K562 (cell line): ENCODE results near the gene FADS1. TPM values are rescaled to one million over a fixed set of nuclear protein-coding genes. Genes with fewer than 3 reads are reported as not detected.

Experiments
- ATAC-seq: fragments of 200-7000 bp; cut with Tn5 transposase; 3 replicates; pipeline ENCODE4 v1.9.1; 2020; ENCODE audit warnings: moderate library complexity
- BruUV-seq: library from RNA; stranded (reverse); fragments of 400-500 nt; replicated peaks from 2 replicates; lab custom pipeline; 2021; lab: Mats Ljungman, UMichigan
- CTCF ChIA-PET: fragments of 300-600 bp; formaldehyde crosslinking; extraction: SDS; loops from one replicate; lab custom pipeline; 2021; ENCODE audit warnings: low intra/inter-chr PET ratio; lab: Yijun Ruan, JAX
- POLR2A ChIA-PET: fragments of 300-600, 350-650 bp; sonication (Branson Sonifier 250); formaldehyde crosslinking; extraction: SDS; loops from one replicate; lab custom pipeline; 2021; ENCODE audit warnings: antibody characterized with exemption, inconsistent platforms; lab: Yijun Ruan, JAX
- DNase-seq, 4 experiments: peaks; one replicate each; pipeline versions ENCODE4 v3.0.0 to v3.0.0-alpha.2; 2011 to 2018; ENCODE audit warnings: low spot score in 3 of 4, mixed read lengths in 3 of 4; ENCODE audit errors: extremely low read depth in 1 of 4
- FAIRE-seq: peaks from 2 replicates; lab custom pipeline; 2011; peaks lifted over from hg19 to GRCh38; lab: Jason Lieb, UNC
- H2AFZ ChIP-seq: 2 replicates; pipeline ENCODE4 v1.6.0; 2011; ENCODE audit warnings: low read depth, low read length, control low read depth, inconsistent platforms
- H3K27ac ChIP-seq: fragments of 200-600 bp; 3 replicates; pipeline ENCODE4 v1.8.0; 2011; ENCODE audit warnings: low read depth, mild to moderate bottlenecking, control low read depth, inconsistent platforms, low read length, moderate library complexity, mixed read lengths; ENCODE audit errors: extremely low read depth
- H3K27me3 ChIP-seq, 2 experiments: fragments of 300-600 bp in 1 of 2; 2 replicates in 1 of 2; 3 replicates in 1 of 2; pipeline versions ENCODE4 v1.6.0 to v1.8.0; 2011; ENCODE audit warnings: inconsistent platforms in 2 of 2, low read length in 2 of 2, mild to moderate bottlenecking in 1 of 2, mixed read lengths in 1 of 2, moderate library complexity in 1 of 2; ENCODE audit not compliant: control insufficient read depth in 2 of 2, insufficient read depth in 2 of 2
- H3K36me3 ChIP-seq: fragments of 300-600 bp; 3 replicates; pipeline ENCODE4 v1.8.0; 2011; ENCODE audit warnings: mild to moderate bottlenecking, low read length, inconsistent platforms; ENCODE audit not compliant: control insufficient read depth, insufficient read depth
- H3K4me1 ChIP-seq, 2 experiments: fragments of 200-600 bp in 1 of 2; replicated peaks in 1 of 2; 2 replicates in 1 of 2; 3 replicates in 1 of 2; pipeline versions ENCODE4 v1.5.1 to v1.8.0; 2011; ENCODE audit warnings: inconsistent platforms in 2 of 2, low read length in 2 of 2, mild to moderate bottlenecking in 1 of 2, mixed read lengths in 1 of 2, moderate library complexity in 1 of 2; ENCODE audit not compliant: control insufficient read depth in 2 of 2, insufficient read depth in 2 of 2
- H3K4me2 ChIP-seq: 2 replicates; pipeline ENCODE4 v1.6.1; 2011; ENCODE audit warnings: low read length, control low read depth, inconsistent platforms, mixed read lengths; ENCODE audit not compliant: insufficient read depth
- H3K4me3 ChIP-seq: fragments of 200-600 bp; sonication (generic), shearing (Covaris generic); 2 replicates; pipeline ENCODE4 v1.5.1; 2016; ENCODE audit warnings: control low read depth, inconsistent platforms
- H3K79me2 ChIP-seq: fragments of 200-600 bp; 3 replicates; pipeline ENCODE4 v1.8.0; 2011; ENCODE audit warnings: low read length, inconsistent platforms; ENCODE audit not compliant: control insufficient read depth, insufficient read depth
- H3K9ac ChIP-seq, 2 experiments: 2 replicates each; pipeline versions ENCODE4 v1.6.0 to v1.6.1; 2011; ENCODE audit warnings: low read depth in 2 of 2, low read length in 2 of 2, control low read depth in 1 of 2, inconsistent platforms in 1 of 2, mild to moderate bottlenecking in 1 of 2, mixed read lengths in 1 of 2; ENCODE audit not compliant: insufficient read depth in 1 of 2
- H3K9me1 ChIP-seq: one replicate; pipeline ENCODE4 v1.6.0; 2011; ENCODE audit warnings: inconsistent platforms, mild to moderate bottlenecking, low read length, moderate library complexity; ENCODE audit not compliant: control insufficient read depth, insufficient read depth
- H3K9me3 ChIP-seq: replicated peaks from 2 replicates; pipeline ENCODE4 v1.5.1; 2011; ENCODE audit warnings: low read depth, low read length, inconsistent platforms; ENCODE audit not compliant: control insufficient read depth, insufficient read depth
- H4K20me1 ChIP-seq: replicated peaks from 2 replicates; pipeline ENCODE4 v1.6.1; 2011; ENCODE audit warnings: low read length, inconsistent platforms, mixed read lengths; ENCODE audit not compliant: control insufficient read depth, insufficient read depth
- CSDE1 ChIP-seq, 2 experiments: fragments of 450-650 bp; IDR thresholded peaks; 2 replicates each; pipeline ENCODE4 v1.6.1; 2016; ENCODE audit warnings: mild to moderate bottlenecking in 1 of 2
- CTCFL ChIP-seq: IDR thresholded peaks from 2 replicates; pipeline ENCODE4 v1.6.1; 2011; ENCODE audit warnings: borderline replicate concordance, low read depth, mild to moderate bottlenecking, moderate library complexity, low read length; ENCODE audit not compliant: insufficient read depth, poor library complexity, severe bottlenecking
- CXXC5 ChIP-seq: fragments of 250-450 bp; sonication (Bioruptor Pico); IDR thresholded peaks from 2 replicates; pipeline ENCODE4 v1.8.0; 2022; ENCODE audit warnings: inconsistent platforms, mild to moderate bottlenecking, moderate library complexity
- ERF ChIP-seq: fragments of 450-650 bp; formaldehyde crosslinking; IDR thresholded peaks from 2 replicates; pipeline ENCODE4 v1.4.0; 2020; ENCODE audit warnings: mild to moderate bottlenecking, mixed read lengths
- HNRNPL ChIP-seq: fragments of 200-400 bp; formaldehyde crosslinking; IDR thresholded peaks from 2 replicates; pipeline ENCODE4 v1.6.1; 2017; ENCODE audit warnings: low read depth, mild to moderate bottlenecking, low read length
- MYBL2 ChIP-seq, 2 experiments: fragments of 450-650 bp in 1 of 2; sonication (generic) in 1 of 2; formaldehyde crosslinking in 1 of 2; IDR thresholded peaks; 2 replicates each; pipeline versions ENCODE4 v1.6.1 to v1.8.1; 2017 to 2022; ENCODE audit warnings: borderline replicate concordance in 1 of 2, inconsistent platforms in 1 of 2, low read depth in 1 of 2, mild to moderate bottlenecking in 1 of 2, missing genetic modification reagents in 1 of 2, moderate library complexity in 1 of 2
- NELFE ChIP-seq: IDR thresholded peaks from 2 replicates; pipeline ENCODE4 v1.6.1; 2011; ENCODE audit warnings: mild to moderate bottlenecking; ENCODE audit not compliant: insufficient read depth, insufficient read length
- RAD21 ChIP-seq, 2 experiments: fragments of 250-450 bp in 1 of 2; fragments of 450-650 bp in 1 of 2; sonication (Bioruptor Pico) in 1 of 2; formaldehyde crosslinking in 1 of 2; IDR thresholded peaks in 1 of 2; conservative IDR thresholded peaks in 1 of 2; 2 replicates each; pipeline versions ENCODE4 v1.4.0 to v1.8.0; 2020 to 2022; ENCODE audit warnings: mild to moderate bottlenecking in 2 of 2, moderate library complexity in 1 of 2
- RCOR1 ChIP-seq, 2 experiments: IDR thresholded peaks; 2 replicates each; pipeline ENCODE4 v1.6.1; 2012; ENCODE audit warnings: low read depth in 2 of 2, low read length in 2 of 2, borderline replicate concordance in 1 of 2, improper control_type of control experiment in 1 of 2
- SREBF1 ChIP-seq: fragments of 150-350 bp; IDR thresholded peaks from 2 replicates; pipeline ENCODE4 v1.6.1; 2014; ENCODE audit warnings: antibody characterized with exemption, low read depth, low read length, borderline replicate concordance
- TCF15 ChIP-seq: fragments of 250-450 bp; sonication (Bioruptor Pico); IDR thresholded peaks from 2 replicates; pipeline ENCODE4 v1.8.0; 2022; ENCODE audit warnings: moderate library complexity, mild to moderate bottlenecking, inconsistent platforms
- XRCC5 ChIP-seq: fragments of 200-400 bp; formaldehyde crosslinking; IDR thresholded peaks from 2 replicates; pipeline ENCODE4 v1.6.1; 2017; ENCODE audit warnings: low read depth, mild to moderate bottlenecking, low read length
- ZMIZ1 ChIP-seq, 2 experiments: fragments of 150-350 bp in 1 of 2; IDR thresholded peaks; 2 replicates each; pipeline ENCODE4 v1.6.1; 2012 to 2016; ENCODE audit warnings: low read depth in 2 of 2, low read length in 2 of 2, mild to moderate bottlenecking in 1 of 2, moderate library complexity in 1 of 2
- ZNF695 ChIP-seq: fragments of 450-650 bp; formaldehyde crosslinking; IDR thresholded peaks from 2 replicates; pipeline ENCODE4 v1.4.0; 2020; ENCODE audit warnings: mild to moderate bottlenecking, moderate library complexity
- WGBS: fragments of 100-300 bp; shearing (Covaris generic); methylation state at CpG from one replicate; pipeline ENCODE4 v1.1.6; 2016; ENCODE audit warnings: low coverage, mixed read lengths; ENCODE audit not compliant: insufficient coverage; ENCODE audit errors: missing lambda C conversion rate; 5-methylcytosine and 5-hydroxymethylcytosine counted together
- in situ Hi-C: fragments of 300-500 bp; cut with MboI; formaldehyde crosslinking; loops from 4 replicates; pipeline ENCODE4 v1.15.0; 2018; ENCODE audit warnings: inconsistent platforms, mixed read lengths
- intact Hi-C: fragments of 100-400 bp; cut with micrococcal nuclease; formaldehyde crosslinking; loops from 2 replicates; pipeline ENCODE4 v1.14.2; 2022
- polyA plus RNA-seq, 8 experiments: library from polyadenylated mRNA; depleted of rRNA in 4 of 8; stranded (reverse) in 5 of 8; unstranded in 3 of 8; fragments of >200 nt; fragmentation: Nextera tagmentation in 2 of 8; fragmentation: Illumina TruSeq in 1 of 8; extraction: Ambion mirVana in 2 of 8; extraction: Trizol in 1 of 8; gene quantifications; 2 replicates each; pipeline versions ENCODE4 v1.2.1 to v1.2.3, GENCODE V29; 2011 to 2014; ENCODE audit warnings: inconsistent platforms in 1 of 8, missing spikeins in 1 of 8
- total RNA-seq, 7 experiments: library from RNA; depleted of rRNA in 6 of 7; stranded (reverse); fragments of >200 nt in 6 of 7; fragmentation: Illumina TruSeq in 2 of 7; extraction: Trizol in 2 of 7; gene quantifications; 2 replicates each; pipeline versions ENCODE4 v1.2.1 to v1.2.3, GENCODE V29; 2011 to 2021; ENCODE audit warnings: low replicate concordance in 1 of 7

FADS1 gene
- total and polyA plus RNA-seq, 9 of the 15 experiments (the other 6 are each of a cell fraction or from before 2014, with no cell fraction given): 110 to 864 (median 364) TPM

GRCh38 chr11:61776561-61777075 is 40.2 kb downstream of the FADS1 start:
- peaks cover 0 to 58% of the 10 kb centered on the region in 2 experiments; a peak in 2 of 5 replicates for H3K4me1 ChIP-seq
- 60% methylated on average over 9 of the region's 9 CpGs for WGBS
- H3K79me2 ChIP-seq: no peaks in the 10 kb centered on the region
- H2AFZ ChIP-seq: no peak overlapping the region
- intact Hi-C loops: loop anchor here (1.0 kb wide), 1 partner anchor 27 kb away; no protein-coding TSS in a partner anchor
- no peak overlapping the region for H3K4me3 ChIP-seq
- H3K27ac ChIP-seq: no peak overlapping the region
- ATAC-seq: peak; percentile 94
- DNase-seq: peak; percentile 84 to 90 (median 86)
- FAIRE-seq: peak; percentile 81
- H3K9me3 ChIP-seq: no peaks in the 10 kb centered on the region
- H3K36me3 ChIP-seq: peaks cover 22% of the 10 kb centered on the region; the same call in 2 of the 3 replicates
- H3K27me3 ChIP-seq: no peaks in the 10 kb centered on the region
- BruUV-seq: no TSS peak
- in situ Hi-C loops: no loop called here
- H3K9me1 ChIP-seq: no peaks in the 10 kb centered on the region
- ChIA-PET POLR2A (interaction anchor here (1.5 kb wide), 1 partner anchor 14 kb away, joined by 4 read pairs; no protein-coding TSS in a partner anchor), CTCF (interaction anchor here (0.8 to 1.8 kb wide), 3 partner anchors 24 to 29 kb away, joined by 3 to 10 read pairs (median 3); no protein-coding TSS in a partner anchor)
- no peak overlapping the region for H3K4me2 ChIP-seq
- no peaks in the 10 kb centered on the region for H4K20me1 ChIP-seq
- no peak overlapping the region for H3K9ac ChIP-seq
- TF ChIP-seq ZMIZ1 (IDR thresholded peaks at IDR 0.05; ENCODE audit: low read depth in 2 of 2, low read length in 2 of 2) (0 out of 4 replicates have a peak, but pooled peaks of 1 of the 2 experiments have one; percentile 34), XRCC5 (0 out of 2 replicates have a peak, but pooled peaks have one; percentile 63), MYBL2 (IDR thresholded peaks at IDR 0.05; ENCODE audit: low read depth) (no peak), MYBL2 (CRISPR knock-in tag; IDR thresholded peaks at IDR 0.05; ENCODE audit: borderline replicate concordance) (no peak), HNRNPL (no peak), SREBF1 (no peak), RAD21 (CRISPR knock-in tag; conservative IDR thresholded peaks at IDR 0.05 in 1 of 2, IDR thresholded peaks at IDR 0.05 in 1 of 2) (peak; percentile 61 to 86), RCOR1 (IDR thresholded peaks at IDR 0.05; ENCODE audit: borderline replicate concordance in 1 of 2, low read depth in 2 of 2, low read length in 2 of 2) (peak in 1 of 2 experiments; percentile 52; a peak in 1 of 4 replicates), TCF15 (no peak), ERF (no peak), CTCFL (peak; percentile 78), CXXC5 (CRISPR knock-in tag) (no peak), NELFE (no peak), ZNF695 (no peak), CSDE1 (IDR thresholded peaks at IDR 0.05) (no peak)
